Esophagus squamous epithelium (tissue), 5 donors: Measurements from ENCODE around the gene DRAP1. TPM values are rescaled to one million over a fixed set of nuclear protein-coding genes. Genes with fewer than 3 reads are reported as not detected.
A peak's percentile ranks its signal among the peaks of the same experiment; 100 is the strongest.

ENCODE experiments used
- DNase-seq: peaks from one replicate; lab custom pipeline; 2025; lab: John Stamatoyannopoulos, UW
- H3K27ac ChIP-seq, 4 donors: fragments of 200-600 bp; sonication (generic); one replicate each; pipeline ENCODE4 v1.5.1; 2016 to 2019; ENCODE audit warnings: mild to moderate bottlenecking in 1 of 4
- H3K27me3 ChIP-seq, 4 donors: fragments of 200-600 bp; sonication (generic); 1 replicate in 3 of 4; 2 replicates in 1 of 4; pipeline versions ENCODE4 v1.5.1 to v1.6.0; 2017 to 2021; ENCODE audit warnings: antibody characterized with exemption in 1 of 4
- H3K36me3 ChIP-seq, 3 donors: fragments of 200-600 bp; sonication (generic); one replicate each; pipeline ENCODE4 v1.5.1; 2016 to 2019
- H3K4me1 ChIP-seq, 3 donors: fragments of 200-600 bp; sonication (generic); one replicate each; pipeline ENCODE4 v1.5.1; 2017 to 2019
- H3K4me3 ChIP-seq, 4 donors: fragments of 200-600 bp; sonication (generic); 1 replicate in 3 of 4; 2 replicates in 1 of 4; pipeline ENCODE4 v1.5.1; 2016 to 2019; ENCODE audit warnings: mild to moderate bottlenecking in 2 of 4, moderate library complexity in 1 of 4
- H3K9me3 ChIP-seq, 3 donors: fragments of 200-600 bp; sonication (generic); one replicate each; pipeline ENCODE4 v1.5.1; 2016 to 2019
- POLR2A ChIP-seq, 4 donors: fragments of 450-650 bp; IDR thresholded peaks; one replicate each; pipeline ENCODE4 v1.6.1; 2017; ENCODE audit warnings: antibody characterized with exemption in 4 of 4, mild to moderate bottlenecking in 4 of 4, moderate library complexity in 3 of 4
- WGBS, 2 donors: methylation state at CpG; one replicate each; pipeline ENCODE4 v1.1.5; 2018; 5-methylcytosine and 5-hydroxymethylcytosine counted together
- intact Hi-C: fragments of 100-400 bp; cut with DNase I; formaldehyde crosslinking; loops from one replicate; pipeline ENCODE4 v1.15.0; 2022
- total RNA-seq, 4 donors: library from RNA; depleted of rRNA; stranded (reverse); fragments of >200 nt; gene quantifications; one replicate each; pipeline ENCODE4 v1.1.0, GENCODE V29; 2016
- TF ChIP-seq, protein P1 (sequence below), 6 experiments: fragments of 450-650 bp in 4 of 6; fragments of 200-600 bp in 2 of 6; sonication (generic) in 2 of 6; IDR thresholded peaks; one replicate each; pipeline ENCODE4 v1.5.1; 2016 to 2019; ENCODE audit warnings: antibody characterized with exemption in 6 of 6, mild to moderate bottlenecking in 4 of 6, moderate library complexity in 4 of 6
- donor health status: DM: yes; HTN: yes; CAD: no.

The DRAP1 gene
- total RNA-seq, 4 donors from 2014 or later: 69.6 to 138 (median 76.8) TPM

- peaks cover 30 to 67% (median 34%) of the 10 kb centered on the region in 3 donors for H3K4me1 ChIP-seq
- WGBS, 2 donors: 73 to 81% methylated on average over 8 to 14 of the region's 14 CpGs
- TF ChIP-seq, protein P1, sequence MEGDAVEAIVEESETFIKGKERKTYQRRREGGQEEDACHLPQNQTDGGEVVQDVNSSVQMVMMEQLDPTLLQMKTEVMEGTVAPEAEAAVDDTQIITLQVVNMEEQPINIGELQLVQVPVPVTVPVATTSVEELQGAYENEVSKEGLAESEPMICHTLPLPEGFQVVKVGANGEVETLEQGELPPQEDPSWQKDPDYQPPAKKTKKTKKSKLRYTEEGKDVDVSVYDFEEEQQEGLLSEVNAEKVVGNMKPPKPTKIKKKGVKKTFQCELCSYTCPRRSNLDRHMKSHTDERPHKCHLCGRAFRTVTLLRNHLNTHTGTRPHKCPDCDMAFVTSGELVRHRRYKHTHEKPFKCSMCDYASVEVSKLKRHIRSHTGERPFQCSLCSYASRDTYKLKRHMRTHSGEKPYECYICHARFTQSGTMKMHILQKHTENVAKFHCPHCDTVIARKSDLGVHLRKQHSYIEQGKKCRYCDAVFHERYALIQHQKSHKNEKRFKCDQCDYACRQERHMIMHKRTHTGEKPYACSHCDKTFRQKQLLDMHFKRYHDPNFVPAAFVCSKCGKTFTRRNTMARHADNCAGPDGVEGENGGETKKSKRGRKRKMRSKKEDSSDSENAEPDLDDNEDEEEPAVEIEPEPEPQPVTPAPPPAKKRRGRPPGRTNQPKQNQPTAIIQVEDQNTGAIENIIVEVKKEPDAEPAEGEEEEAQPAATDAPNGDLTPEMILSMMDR (IDR thresholded peaks at IDR 0.05): no peak
- no peak for TF ChIP-seq POLR2A (IDR thresholded peaks at IDR 0.05)
Observed at GRCh38 chr11:65886826-65887722, 32.2 kb upstream of the DRAP1 start.

DNA sequence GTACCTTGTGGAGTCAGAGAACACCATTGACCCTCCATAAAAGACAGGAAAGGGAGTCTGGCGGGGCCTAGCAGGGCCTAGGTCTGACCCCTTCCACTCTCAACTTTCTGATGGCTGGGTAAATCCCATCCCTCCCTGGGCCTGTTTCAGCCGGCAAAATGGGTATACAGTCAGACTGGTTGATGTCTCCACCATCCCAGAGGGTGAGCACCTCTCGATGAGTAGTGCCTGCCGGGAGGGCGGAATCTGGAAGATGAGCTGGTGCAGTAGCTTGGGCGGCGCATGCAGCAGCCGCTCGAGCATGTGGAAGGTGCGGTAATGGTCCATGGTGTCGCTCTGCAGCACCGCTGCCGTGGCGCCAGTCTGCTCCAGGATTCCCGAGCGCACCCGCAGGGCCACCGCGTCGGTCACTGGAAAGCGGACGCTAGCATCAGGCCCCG, 31.5 kb upstream of the DRAP1 start:
- Histone ChIP-seq H3K4me3 (peak overlapping the region; percentile 56 to 90 (median 83)), H3K36me3 (peaks cover 0 to 52% (median 11%) of the 10 kb centered on the region in 3 donors), H3K27me3 (no peaks in the 10 kb centered on the region), H3K27ac (peak overlapping the region; percentile 93 to 98 (median 97)), H3K9me3 (no peaks in the 10 kb centered on the region), H3K4me1 (peaks cover 37 to 74% (median 40%) of the 10 kb centered on the region in 3 donors)
- DNase-seq: no peak
- intact Hi-C loops: no loop called here
- 3 to 50% methylated on average over 1 to 6 of the region's 23 CpGs for WGBS, 2 donors
- TF ChIP-seq POLR2A (IDR thresholded peaks at IDR 0.05): no peak
- TF ChIP-seq, protein P1 (IDR thresholded peaks at IDR 0.05): no peak

More at GRCh38 chr11:65886826-65887722, 32.2 kb upstream of the DRAP1 start:
- peaks cover 0 to 52% (median 11%) of the 10 kb centered on the region in 3 donors for H3K36me3 ChIP-seq
- H3K27ac ChIP-seq: peak overlapping the region; percentile 93 to 98 (median 97)
- H3K9me3 ChIP-seq: no peaks in the 10 kb centered on the region
- no peak for DNase-seq
- intact Hi-C loops: no loop called here
- H3K4me3 ChIP-seq: peak overlapping the region in 3 of 4 donors; percentile 83 to 90 (median 83)
- H3K27me3 ChIP-seq: no peaks in the 10 kb centered on the region

DNA sequence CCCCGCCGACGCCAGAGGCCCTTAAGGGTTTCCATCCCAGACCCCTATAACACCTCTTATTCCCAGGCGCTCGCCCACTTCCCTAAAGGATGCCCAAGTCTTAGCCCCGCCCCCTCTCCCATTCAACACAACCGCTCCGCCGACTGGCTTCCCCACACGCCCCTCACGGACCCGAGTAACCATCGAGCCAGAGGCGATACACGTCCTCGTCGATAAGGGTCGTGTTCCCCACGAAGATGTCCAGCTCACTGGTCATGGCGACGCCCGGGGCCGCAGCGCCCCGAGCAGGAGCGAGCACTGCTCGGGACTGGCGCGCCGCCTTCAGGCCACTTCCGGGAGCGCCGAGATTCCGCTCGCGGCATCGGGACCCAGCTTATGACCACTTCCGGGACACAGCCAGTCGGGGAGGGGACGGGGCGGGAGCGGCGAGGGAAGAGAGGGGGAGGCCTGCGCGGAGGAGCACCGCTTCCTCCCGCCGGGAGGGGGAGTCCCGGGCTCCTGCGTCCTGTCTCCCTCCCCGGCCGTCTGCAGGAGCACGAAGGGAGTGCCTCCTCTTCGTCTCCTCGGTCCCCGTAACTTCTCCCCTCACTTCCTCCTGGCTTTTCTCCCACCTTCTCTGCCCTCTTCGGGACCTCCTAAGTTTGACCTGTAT, 30.9 kb upstream of the DRAP1 start, which contains the start of gene FIBP:
TSS of gene FIBP (minus strand) at position 309 of the 652 bp plus-strand sequence. CDS start at position 256, 53 bp downstream.
- H3K4me1 ChIP-seq: peaks cover 42 to 79% (median 46%) of the 10 kb centered on the region in 3 donors
- no peaks in the 10 kb centered on the region for H3K27me3 ChIP-seq
- H3K4me3 ChIP-seq: peak within 1 kb of the TSS; percentile 56 to 90 (median 83)
- H3K36me3 ChIP-seq: peaks cover 0 to 49% (median 11%) of the 10 kb centered on the region in 3 donors
- peak; percentile 88 for DNase-seq
- peak in 3 of 4 donors; percentile 59 to 94 (median 81) for TF ChIP-seq POLR2A (IDR thresholded peaks at IDR 0.05)
- TF ChIP-seq, protein P1 (IDR thresholded peaks at IDR 0.05): peak; percentile 71 to 97 (median 94)
- intact Hi-C loops: no loop called here
- WGBS, 2 donors: 0% methylated on average over 7 to 11 of the region's 57 CpGs
- peak within 1 kb of the TSS; percentile 93 to 98 (median 97) for H3K27ac ChIP-seq
- no peaks in the 10 kb centered on the region for H3K9me3 ChIP-seq

- intact Hi-C loops: no loop called here
- Histone ChIP-seq H3K9me3 (no peaks in the 10 kb centered on the region), H3K27me3 (no peaks in the 10 kb centered on the region), H3K4me1 (peaks cover 53 to 82% (median 57%) of the 10 kb centered on the region in 3 donors), H3K27ac (peak within 1 kb of the TSS; percentile 93 to 98 (median 97)), H3K36me3 (peaks cover 0 to 38% (median 3%) of the 10 kb centered on the region in 3 donors), H3K4me3 (peak within 1 kb of the TSS; percentile 64 to 90 (median 83))
- 0% methylated on average over 7 to 9 of the region's 94 CpGs for WGBS, 2 donors
- TF ChIP-seq POLR2A (IDR thresholded peaks at IDR 0.05): peak in 3 of 4 donors; percentile 82 to 99 (median 96)
- TF ChIP-seq, protein P1 (IDR thresholded peaks at IDR 0.05): peak in 3 of 6 experiments; percentile 20 to 25 (median 20)
- peak; percentile 91 for DNase-seq
Observed at GRCh38 chr11:65890324-65891218, 28.7 kb upstream of the DRAP1 start, which contains the start of gene CCDC85B. TSS of gene CCDC85B (plus strand) at chr11:65890673. CDS start at chr11:65890784, 111 bp downstream.
